Hindlimb muscle (tissue), 1 donor: ENCODE data around the gene ZSWIM6. TPM values are rescaled to one million over a fixed set of nuclear protein-coding genes. Genes with fewer than 3 reads are reported as not detected.
A peak's percentile ranks its signal among the peaks of the same experiment; 100 is the strongest.

ENCODE experiments used
- DNase-seq: peaks from one replicate; pipeline ENCODE4 v3.0.0-alpha.2; 2013
- polyA plus RNA-seq: library from polyadenylated mRNA; unstranded; fragments of 120-200 nt; gene quantifications from one replicate; pipeline ENCODE4 v1.2.1, GENCODE V29; 2013; ENCODE audit not compliant: insufficient read length

The ZSWIM6 gene
- polyA plus RNA-seq, 1 donor: 8.8 TPM

GRCh38 chr5:61486476-61486875 lies 154.4 kb downstream of the ZSWIM6 start:
- no peak for DNase-seq

GRCh38 chr5:61489574-61489973 lies 157.5 kb downstream of the ZSWIM6 start:
- DNase-seq: no peak

- DNase-seq: no peak
Measured at GRCh38 chr5:61491861-61492260, 159.8 kb downstream of the ZSWIM6 start.

- DNase-seq: no peak
Measured at GRCh38 chr5:61493973-61494372, 161.9 kb downstream of the ZSWIM6 start.

- no peak for DNase-seq
Measured at GRCh38 chr5:61496446-61496845, 164.4 kb downstream of the ZSWIM6 start.

- peak; percentile 6 for DNase-seq
Measured at GRCh38 chr5:61496860-61497259, 164.8 kb downstream of the ZSWIM6 start.

- no peak for DNase-seq
Measured at GRCh38 chr5:61498121-61498520, 166.1 kb downstream of the ZSWIM6 start.

GRCh38 chr5:61501971-61502370 lies 169.9 kb downstream of the ZSWIM6 start:
- DNase-seq: no peak

GRCh38 chr5:61504143-61504770 lies 172.2 kb downstream of the ZSWIM6 start:
- DNase-seq: no peak

- no peak for DNase-seq
Measured at GRCh38 chr5:61505281-61505680, 173.2 kb downstream of the ZSWIM6 start.

GRCh38 chr5:61507232-61507631 lies 175.2 kb downstream of the ZSWIM6 start:
- no peak for DNase-seq

- no peak for DNase-seq
Measured at GRCh38 chr5:61516946-61517345, 184.9 kb downstream of the ZSWIM6 start.

GRCh38 chr5:61519728-61520277 lies 187.7 kb downstream of the ZSWIM6 start:
- DNase-seq: no peak

- no peak for DNase-seq
Measured at GRCh38 chr5:61523073-61523472, 191.0 kb downstream of the ZSWIM6 start.

GRCh38 chr5:61523997-61524396 lies 191.9 kb downstream of the ZSWIM6 start:
- DNase-seq: no peak

GRCh38 chr5:61525512-61526206 lies 193.6 kb downstream of the ZSWIM6 start:
- DNase-seq: no peak

GRCh38 chr5:61526207-61526519 lies 194.1 kb downstream of the ZSWIM6 start:
- DNase-seq: no peak

- DNase-seq: no peak
Measured at GRCh38 chr5:61532983-61533382, 200.9 kb downstream of the ZSWIM6 start.

- DNase-seq: no peak
Measured at GRCh38 chr5:61534481-61535267, 202.6 kb downstream of the ZSWIM6 start.

- no peak for DNase-seq
Measured at GRCh38 chr5:61535828-61536227, 203.8 kb downstream of the ZSWIM6 start.

- no peak for DNase-seq
Measured at GRCh38 chr5:61536922-61537321, 204.9 kb downstream of the ZSWIM6 start.

GRCh38 chr5:61538722-61539501 lies 206.9 kb downstream of the ZSWIM6 start:
- DNase-seq: no peak

- no peak for DNase-seq
Measured at GRCh38 chr5:61549530-61549929, 217.5 kb downstream of the ZSWIM6 start.
